Karpas-422 (cell line): Measurements from ENCODE around the gene CHRNB2. TPM values are rescaled to one million over a fixed set of nuclear protein-coding genes. Genes with fewer than 3 reads are reported as not detected.

ENCODE experiments used
- DNase-seq: peaks from one replicate; pipeline ENCODE4 v3.0.0-alpha.2; 2015
- H2AFZ ChIP-seq: fragments of 200-600 bp; sonication (generic); 2 replicates; pipeline ENCODE4 v1.6.1; 2014; ENCODE audit warnings: antibody characterized with exemption, low read length, mixed read lengths
- H3K27ac ChIP-seq: fragments of 200-600 bp; sonication (generic); 2 replicates; pipeline ENCODE4 v1.5.1; 2014; ENCODE audit warnings: mild to moderate bottlenecking, low read length, moderate library complexity
- H3K27me3 ChIP-seq: fragments of 200-600 bp; sonication (generic); 2 replicates; pipeline ENCODE4 v1.6.1; 2014; ENCODE audit warnings: low read length, mixed read lengths
- H3K36me3 ChIP-seq: fragments of 200-600 bp; sonication (generic); 2 replicates; pipeline ENCODE4 v1.6.1; 2014; ENCODE audit warnings: low read length, mixed read lengths; ENCODE audit not compliant: insufficient read depth
- H3K4me1 ChIP-seq: fragments of 200-600 bp; sonication (generic); 2 replicates; pipeline ENCODE4 v1.6.1; 2014; ENCODE audit warnings: mild to moderate bottlenecking, low read length, mixed read lengths
- H3K4me2 ChIP-seq: fragments of 200-600 bp; sonication (generic); 2 replicates; pipeline ENCODE4 v1.6.1; 2014; ENCODE audit warnings: low read length, low read depth, mild to moderate bottlenecking; ENCODE audit not compliant: poor library complexity, severe bottlenecking
- H3K4me3 ChIP-seq: fragments of 200-600 bp; sonication (generic); 2 replicates; pipeline ENCODE4 v1.5.1; 2014; ENCODE audit warnings: mild to moderate bottlenecking, antibody characterized with exemption, low read length, mixed read lengths
- H3K79me2 ChIP-seq: fragments of 200-600 bp; sonication (generic); 2 replicates; pipeline ENCODE4 v1.6.1; 2014; ENCODE audit warnings: mild to moderate bottlenecking, low read length, mixed read lengths
- H3K9ac ChIP-seq: fragments of 200-600 bp; sonication (generic); 2 replicates; pipeline ENCODE4 v1.6.0; 2014; ENCODE audit warnings: low read length
- H3K9me2 ChIP-seq: fragments of 200-600 bp; sonication (generic), shearing (Covaris generic); replicated peaks from 2 replicates; pipeline ENCODE4 v1.6.0; 2014; ENCODE audit warnings: mild to moderate bottlenecking, low read length, moderate library complexity; ENCODE audit not compliant: insufficient read depth
- H3K9me3 ChIP-seq: fragments of 300-700, 200-600 bp; sonication (generic); 2 replicates; pipeline ENCODE4 v1.6.1; 2014; ENCODE audit warnings: low read length, mixed read lengths
- H4K20me1 ChIP-seq: fragments of 200-600 bp; sonication (generic); 2 replicates; pipeline ENCODE4 v1.6.1; 2014; ENCODE audit warnings: mild to moderate bottlenecking, antibody characterized with exemption, low read length, low read depth; ENCODE audit not compliant: insufficient read depth
- total RNA-seq: library from RNA; depleted of rRNA; stranded (reverse); fragments of >200 nt; shearing (Covaris generic); gene quantifications from 2 replicates; pipeline ENCODE4 v1.2.3, GENCODE V29; 2014; ENCODE audit warnings: low replicate concordance

CHRNB2 gene
- total RNA-seq, 1 experiment from 2014 or later = 0.48 TPM

DNA sequence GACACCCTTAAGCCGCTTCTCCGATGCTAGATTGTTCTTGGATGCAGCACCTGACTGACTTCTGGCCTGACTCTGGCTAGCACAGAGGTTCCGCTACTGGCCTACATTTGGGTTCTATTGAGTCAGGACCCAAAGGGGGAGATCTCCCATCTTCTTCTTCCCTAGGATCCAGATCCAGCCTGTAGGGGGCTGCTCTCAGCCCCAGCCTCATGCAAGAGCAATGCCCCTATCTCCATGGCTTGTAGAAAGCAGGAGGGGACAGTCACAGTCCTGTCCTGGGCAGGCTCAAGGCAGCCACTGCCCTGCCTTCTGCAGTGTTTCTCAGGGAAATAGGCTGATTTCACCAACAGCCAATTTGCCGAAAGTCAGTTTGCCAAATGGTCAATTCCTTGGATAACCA lies 46.7 kb downstream of the CHRNB2 start:
- peaks cover 45% of the 10 kb centered on the region for H3K4me1 ChIP-seq

GRCh38 chr1:154614901-154615300 lies 47.3 kb downstream of the CHRNB2 start:
- Histone ChIP-seq H3K9me2 (no peaks in the 10 kb centered on the region), H3K4me1 (peaks cover 44% of the 10 kb centered on the region), H2AFZ (no peak overlapping the region), H3K27me3 (no peaks in the 10 kb centered on the region), H3K9ac (no peak overlapping the region), H3K79me2 (peaks cover 95% of the 10 kb centered on the region), H3K9me3 (no peaks in the 10 kb centered on the region), H3K4me2 (no peak overlapping the region), H3K36me3 (peaks cover 7% of the 10 kb centered on the region; the same call in 1 of the 2 replicates), H3K27ac (no peak overlapping the region), H3K4me3 (no peak overlapping the region), H4K20me1 (peaks cover 7% of the 10 kb centered on the region; the same call in 1 of the 2 replicates)
- no peak for DNase-seq

More for the DNA sequence above, 46.7 kb downstream of the CHRNB2 start:
- Histone ChIP-seq H3K4me3 (no peak overlapping the region), H3K9me2 (no peaks in the 10 kb centered on the region), H3K36me3 (peaks cover 7% of the 10 kb centered on the region; the same call in 1 of the 2 replicates), H3K27ac (no peak overlapping the region), H3K9me3 (no peaks in the 10 kb centered on the region), H3K4me2 (no peak overlapping the region), H3K27me3 (no peaks in the 10 kb centered on the region), H4K20me1 (peaks cover 6% of the 10 kb centered on the region; the same call in 1 of the 2 replicates), H3K9ac (no peak overlapping the region), H2AFZ (no peak overlapping the region), H3K79me2 (peaks cover 93% of the 10 kb centered on the region)
- no peak for DNase-seq

DNA sequence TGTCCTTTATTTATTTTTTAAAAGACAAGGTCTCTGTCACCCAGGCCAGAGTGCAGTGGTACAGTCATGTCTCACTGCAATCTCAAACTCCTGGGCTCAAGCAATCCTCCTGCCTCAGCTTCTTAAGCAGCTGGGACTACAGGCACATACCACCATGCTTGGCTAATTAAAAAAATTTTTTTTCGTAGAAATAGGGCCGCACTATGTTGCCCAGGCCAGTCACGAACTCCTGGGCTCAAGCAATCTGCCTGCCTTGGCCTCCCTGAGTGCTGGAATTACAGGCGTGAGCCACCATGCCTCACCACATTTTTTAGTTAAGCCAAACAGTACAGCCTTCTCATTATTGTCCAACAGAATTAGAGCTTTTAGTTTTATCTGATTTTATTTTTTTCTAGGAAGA lies 47.8 kb downstream of the CHRNB2 start:
- Histone ChIP-seq H3K9me3 (no peaks in the 10 kb centered on the region), H3K4me2 (no peak overlapping the region), H3K9me2 (no peaks in the 10 kb centered on the region), H4K20me1 (peaks cover 7% of the 10 kb centered on the region; the same call in 1 of the 2 replicates), H3K79me2 (peaks cover 95% of the 10 kb centered on the region), H3K9ac (no peak overlapping the region), H3K36me3 (peaks cover 7% of the 10 kb centered on the region; the same call in 1 of the 2 replicates), H3K4me3 (no peak overlapping the region), H3K4me1 (peaks cover 42% of the 10 kb centered on the region), H3K27ac (no peak overlapping the region), H3K27me3 (no peaks in the 10 kb centered on the region), H2AFZ (no peak overlapping the region)
- no peak for DNase-seq

DNA sequence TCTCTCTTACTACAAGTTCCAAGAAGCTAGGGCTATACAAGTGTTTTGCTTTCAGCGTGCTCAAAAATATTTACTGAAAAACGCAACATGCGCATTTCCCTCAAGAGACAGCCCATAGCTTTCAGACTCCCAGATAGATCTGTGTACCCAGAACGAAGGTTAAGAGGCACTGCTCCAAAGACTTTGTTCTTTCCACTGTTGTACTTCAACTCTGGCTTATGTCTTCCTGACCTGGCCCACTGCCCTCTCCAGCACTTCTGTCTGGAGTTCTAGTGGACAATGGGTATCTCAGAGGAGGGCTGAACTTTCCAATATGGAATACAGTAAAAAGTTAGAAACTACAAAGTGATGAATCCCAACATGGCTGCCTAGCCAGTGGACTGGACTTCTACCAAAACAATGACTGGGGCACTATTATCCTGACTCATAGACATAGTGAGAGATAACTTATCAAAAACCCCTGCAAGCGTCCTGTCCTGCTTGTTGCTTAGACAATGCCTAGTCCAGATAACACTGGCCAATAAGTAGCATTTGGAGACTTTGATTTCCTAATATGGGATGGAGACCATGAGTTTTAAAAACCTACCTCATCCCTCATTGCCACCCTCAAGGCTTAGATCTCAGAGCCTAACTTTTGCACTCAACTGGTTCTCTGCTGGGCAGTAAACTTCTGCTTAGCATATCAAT lies 49.2 kb downstream of the CHRNB2 start:
- Histone ChIP-seq H3K4me2 (no peak overlapping the region), H3K27me3 (no peaks in the 10 kb centered on the region), H3K4me3 (no peak overlapping the region), H3K9ac (no peak overlapping the region), H3K9me2 (no peaks in the 10 kb centered on the region), H3K27ac (no peak overlapping the region), H4K20me1 (peaks cover 10% of the 10 kb centered on the region), H3K36me3 (peaks cover 10% of the 10 kb centered on the region; the same call in 1 of the 2 replicates), H2AFZ (no peak overlapping the region), H3K79me2 (peaks cover 97% of the 10 kb centered on the region), H3K9me3 (no peaks in the 10 kb centered on the region), H3K4me1 (peaks cover 45% of the 10 kb centered on the region)
- no peak for DNase-seq

DNA sequence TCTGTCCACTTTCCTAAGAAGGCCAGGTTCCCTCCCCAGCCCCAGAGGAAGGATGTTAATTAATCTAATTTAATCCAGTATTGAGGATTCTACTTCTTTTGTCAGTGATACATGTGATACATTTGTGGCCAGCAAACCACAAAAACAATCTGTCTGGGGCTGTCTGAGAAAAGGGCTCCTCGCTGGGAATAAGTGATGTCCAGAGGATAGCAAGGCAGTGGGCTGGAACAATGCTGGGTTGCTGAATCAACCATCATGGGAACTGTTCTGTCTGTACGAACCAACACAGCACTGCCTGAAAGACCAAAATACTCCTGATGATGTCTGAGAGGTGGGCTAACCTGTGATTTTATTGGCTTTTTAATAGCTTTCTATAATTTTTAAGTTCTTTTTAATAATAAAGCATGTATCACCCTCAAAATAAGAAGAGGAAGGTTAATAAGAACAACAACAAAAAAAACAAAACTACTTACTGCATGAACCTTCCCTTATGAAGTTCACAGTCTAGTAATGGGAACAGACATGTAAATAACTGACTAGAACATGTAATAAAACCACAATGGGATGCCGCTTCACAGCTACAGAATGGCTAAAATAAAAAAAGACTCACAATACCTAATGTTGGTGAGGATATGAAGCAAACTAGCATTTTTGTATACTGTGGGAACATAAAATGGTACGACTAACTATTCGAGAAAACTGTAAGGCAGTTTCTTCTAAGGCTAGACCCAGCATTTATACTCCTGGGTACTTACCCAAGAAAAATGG lies 51.8 kb downstream of the CHRNB2 start:
- Histone ChIP-seq H3K4me3 (no peak overlapping the region), H3K36me3 (peaks cover 21% of the 10 kb centered on the region; the same call in 1 of the 2 replicates), H4K20me1 (peaks cover 18% of the 10 kb centered on the region), H3K9ac (no peak overlapping the region), H3K4me2 (no peak overlapping the region), H3K27me3 (no peaks in the 10 kb centered on the region), H3K4me1 (peaks cover 56% of the 10 kb centered on the region), H3K27ac (no peak overlapping the region), H2AFZ (no peak overlapping the region), H3K9me3 (no peaks in the 10 kb centered on the region), H3K79me2 (peaks cover 99% of the 10 kb centered on the region), H3K9me2 (no peaks in the 10 kb centered on the region)
- no peak for DNase-seq

- Histone ChIP-seq H3K36me3 (peaks cover 29% of the 10 kb centered on the region; the same call in 1 of the 2 replicates), H3K9me2 (no peaks in the 10 kb centered on the region), H4K20me1 (peaks cover 21% of the 10 kb centered on the region), H3K27ac (peak overlapping the region; percentile 63), H3K4me1 (peaks cover 69% of the 10 kb centered on the region), H3K4me2 (peak overlapping the region; percentile 9), H3K79me2 (peaks cover 99% of the 10 kb centered on the region), H3K9me3 (no peaks in the 10 kb centered on the region), H3K9ac (no peak overlapping the region), H3K27me3 (no peaks in the 10 kb centered on the region), H3K4me3 (no peak overlapping the region), H2AFZ (no peak overlapping the region)
- DNase-seq = no peak
Observed at GRCh38 chr1:154620751-154621150, 53.2 kb downstream of the CHRNB2 start.

DNA sequence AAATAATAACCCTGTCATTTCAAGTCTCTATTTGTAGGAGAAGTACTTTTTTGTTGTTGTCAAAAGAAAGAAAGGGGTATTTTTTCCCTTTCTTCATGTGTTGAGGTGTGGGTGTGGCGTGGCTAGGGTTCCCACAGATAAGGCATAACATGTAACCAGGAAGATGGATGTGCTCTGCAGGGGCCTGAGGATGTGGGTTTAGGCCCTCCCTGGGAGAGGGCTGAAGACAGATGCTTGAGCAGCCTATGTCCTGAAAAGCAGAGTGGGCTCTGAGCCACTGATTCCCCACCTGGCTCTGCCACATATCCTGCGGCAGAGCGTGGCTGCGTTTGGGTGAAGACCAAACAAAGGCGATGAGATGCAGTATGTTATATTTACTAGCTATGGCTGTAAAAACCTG lies 54.3 kb downstream of the CHRNB2 start:
- Histone ChIP-seq H3K27ac (peak overlapping the region; percentile 63), H3K36me3 (peaks cover 29% of the 10 kb centered on the region; the same call in 1 of the 2 replicates), H3K79me2 (peaks cover 99% of the 10 kb centered on the region), H3K9me3 (no peaks in the 10 kb centered on the region), H3K9me2 (no peaks in the 10 kb centered on the region), H2AFZ (no peak overlapping the region), H4K20me1 (peaks cover 27% of the 10 kb centered on the region), H3K27me3 (no peaks in the 10 kb centered on the region), H3K9ac (peak overlapping the region; percentile 29; the same call in 1 of the 2 replicates), H3K4me2 (peak overlapping the region; percentile 59), H3K4me3 (peak overlapping the region; percentile 3; the same call in 1 of the 2 replicates), H3K4me1 (peaks cover 78% of the 10 kb centered on the region)
- DNase-seq = no peak

DNA sequence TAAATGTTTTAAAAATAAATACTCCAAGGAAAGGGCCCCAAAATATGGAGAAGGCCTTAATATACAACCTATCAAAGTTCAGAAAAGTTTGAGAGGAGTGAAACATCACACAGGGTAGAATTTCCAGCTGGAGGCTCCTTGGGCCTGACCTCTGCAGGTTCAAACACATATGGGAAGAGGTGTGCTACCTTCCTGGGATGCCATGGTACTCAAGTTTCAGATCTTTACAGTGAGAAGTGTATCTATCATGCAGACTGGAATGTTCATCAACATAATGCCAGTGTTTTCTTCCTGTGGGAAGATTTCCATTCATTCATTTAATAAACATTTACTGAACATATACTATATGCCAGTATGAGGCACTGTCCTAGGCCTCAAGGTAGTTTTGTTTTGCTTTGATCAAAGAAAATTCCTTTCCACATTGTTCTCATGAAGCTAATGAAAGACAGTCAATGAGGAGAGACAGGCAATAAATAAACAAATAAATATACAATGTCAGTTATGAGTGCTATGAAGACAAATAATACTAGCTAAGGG lies 55.0 kb downstream of the CHRNB2 start:
- no peak overlapping the region for H3K4me3 ChIP-seq
- H3K36me3 ChIP-seq = peaks cover 29% of the 10 kb centered on the region; the same call in 1 of the 2 replicates
- peaks cover 99% of the 10 kb centered on the region for H3K79me2 ChIP-seq
- H3K4me1 ChIP-seq = peaks cover 73% of the 10 kb centered on the region
- H3K27me3 ChIP-seq = no peaks in the 10 kb centered on the region
- H3K9ac ChIP-seq = no peak overlapping the region
- DNase-seq = no peak
- H2AFZ ChIP-seq = no peak overlapping the region
- peak overlapping the region; percentile 59 for H3K4me2 ChIP-seq
- H3K27ac ChIP-seq = peak overlapping the region; percentile 63
- peaks cover 24% of the 10 kb centered on the region for H4K20me1 ChIP-seq
- H3K9me3 ChIP-seq = no peaks in the 10 kb centered on the region
- H3K9me2 ChIP-seq = no peaks in the 10 kb centered on the region
